Stimulated activated CD4-positive, alpha-beta T cell treated with anti-CD3 and anti-CD28 coated beads, Interleukin-12 subunit alpha, Interleukin-12 subunit beta, amount 100 ng/mL, for 4 hours (primary cell): ENCODE measurements around the gene MYL7.
"Not testable (repeated sequence)": the region's sequence is repeated elsewhere in the genome, so short reads cannot be mapped to it uniquely, and the experiment has no call there.

Experiments
- DNase-seq: peaks from one replicate; pipeline ENCODE4 v3.0.0-alpha.2; 2020

MYL7 gene

DNA sequence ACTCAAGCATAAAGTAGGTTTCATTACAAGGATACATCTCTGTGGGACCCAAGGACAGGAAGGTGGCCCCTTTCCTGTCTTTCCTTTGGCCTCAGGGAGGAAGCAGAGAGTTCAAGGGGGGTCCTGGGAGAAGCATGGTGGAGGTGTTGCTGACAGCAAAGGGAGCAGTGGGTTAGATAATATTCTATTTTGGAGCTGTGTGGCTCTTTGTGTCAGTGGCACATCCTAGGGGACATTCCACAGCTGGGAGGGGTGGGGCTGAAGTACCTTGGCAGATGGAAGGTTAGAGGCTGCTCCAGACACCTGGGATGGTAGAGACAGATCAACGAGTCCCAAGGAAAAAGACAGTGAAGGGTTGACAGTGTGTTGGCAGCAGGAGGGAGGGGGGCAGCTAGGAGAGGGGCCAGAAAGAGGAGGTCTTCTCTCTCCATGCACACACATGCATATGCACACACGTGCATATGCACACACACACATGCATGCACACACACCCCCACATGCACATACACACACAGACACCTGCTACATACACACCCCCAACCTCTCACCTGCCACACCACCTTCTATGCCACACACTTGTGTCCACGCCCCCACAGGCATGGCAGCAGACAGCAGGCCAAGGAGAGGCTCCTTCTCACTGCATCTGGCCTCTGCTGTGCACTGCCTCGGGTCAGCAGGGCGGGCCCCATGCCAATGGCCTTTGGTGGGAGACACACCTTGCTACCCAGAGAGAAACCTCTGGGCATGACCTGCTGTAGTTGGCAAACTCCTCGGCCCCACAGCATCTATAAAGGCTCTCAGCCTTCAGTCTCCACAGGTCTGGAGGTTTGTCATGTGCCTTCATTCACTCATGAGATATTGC lies 12.2 kb downstream of the MYL7 start:
- DNase-seq, result no peak

- DNase-seq, result no peak
Measured at GRCh38 chr7:44127161-44127560, 14.0 kb downstream of the MYL7 start.

DNA sequence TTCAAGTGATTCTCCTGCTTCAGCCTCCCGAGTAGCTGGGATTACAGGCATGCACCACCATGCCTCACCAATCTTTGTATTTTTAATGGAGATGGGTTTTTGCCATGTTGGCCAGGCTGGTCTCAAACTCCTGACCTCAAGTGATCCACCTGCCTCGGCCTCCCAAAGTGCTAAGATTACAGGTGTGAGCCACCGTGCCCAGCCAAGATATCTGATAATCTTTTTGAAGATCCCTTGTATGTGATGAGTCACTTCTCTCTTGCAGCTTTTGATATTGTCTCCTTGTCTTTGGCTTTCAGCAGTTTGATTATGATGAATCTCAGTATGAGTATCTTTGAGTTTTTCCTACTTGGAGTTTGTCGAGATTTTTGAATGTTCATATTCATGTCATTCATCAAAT lies 14.6 kb downstream of the MYL7 start:
- not testable (repeated sequence) for DNase-seq

GRCh38 chr7:44124822-44125202 lies 16.3 kb downstream of the MYL7 start:
- no peak for DNase-seq

GRCh38 chr7:44123190-44124003 lies 17.7 kb downstream of the MYL7 start, which contains the start of gene POLD2:
Gene POLD2 (minus strand): TSS chr7:44123548. CDS start chr7:44122053, 1,495 bp downstream.
- peak; percentile 98 for DNase-seq

- no peak for DNase-seq
Measured at GRCh38 chr7:44122529-44122928, 18.6 kb downstream of the MYL7 start.

DNA sequence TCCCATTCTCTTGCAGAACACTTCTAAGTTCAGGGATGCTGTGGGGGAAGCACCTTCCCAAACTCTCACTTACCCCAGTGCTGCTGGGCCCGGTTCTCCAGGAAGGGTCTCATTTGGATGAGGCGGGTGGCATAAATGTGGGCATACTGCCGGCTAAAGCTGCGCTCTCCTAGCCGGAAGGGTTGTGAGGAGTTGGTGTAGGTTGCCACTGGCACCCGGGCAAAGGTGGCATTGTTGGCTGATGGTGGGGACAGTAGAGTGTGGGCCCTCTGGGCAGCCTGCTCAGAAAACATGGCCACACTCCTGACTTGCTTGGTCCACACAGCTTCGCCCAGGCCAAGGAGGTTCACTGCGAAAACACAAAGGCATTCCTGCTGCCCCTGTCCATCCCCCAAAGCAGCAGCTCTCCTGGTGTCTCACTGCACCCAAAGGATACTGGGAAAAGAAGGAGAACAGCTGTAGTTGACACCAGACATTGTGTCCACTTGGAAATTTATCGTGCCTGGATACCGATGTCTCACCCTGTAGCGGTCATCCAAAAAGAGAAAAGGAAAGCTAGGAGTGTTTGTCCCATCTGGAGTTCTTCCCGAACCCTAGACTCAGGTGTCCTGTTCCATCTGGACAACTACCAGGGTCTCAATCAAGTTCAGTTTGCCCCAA lies 19.2 kb downstream of the MYL7 start:
- DNase-seq, result no peak

DNA sequence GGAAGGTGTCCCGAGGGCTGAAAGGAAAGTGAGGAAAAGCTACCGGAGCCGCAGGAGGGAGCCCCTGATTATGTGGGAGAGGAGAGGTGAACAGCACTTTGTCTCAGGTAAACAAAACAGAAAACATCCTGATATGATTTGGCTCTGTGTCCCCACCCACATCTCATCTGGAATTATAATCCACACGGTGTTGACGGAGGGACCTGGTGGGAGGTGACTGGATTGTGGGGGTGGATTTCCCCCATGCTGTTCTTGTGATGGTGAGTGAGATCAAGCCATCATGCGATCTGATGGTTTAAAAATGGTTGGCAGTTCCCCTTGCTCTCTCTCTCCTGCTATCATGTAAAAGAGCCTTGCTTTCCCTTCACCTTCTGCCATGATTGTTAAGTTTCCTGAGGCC lies 20.7 kb downstream of the MYL7 start:
- no peak for DNase-seq

GRCh38 chr7:44119829-44120380 lies 21.2 kb downstream of the MYL7 start:
- no peak for DNase-seq

DNA sequence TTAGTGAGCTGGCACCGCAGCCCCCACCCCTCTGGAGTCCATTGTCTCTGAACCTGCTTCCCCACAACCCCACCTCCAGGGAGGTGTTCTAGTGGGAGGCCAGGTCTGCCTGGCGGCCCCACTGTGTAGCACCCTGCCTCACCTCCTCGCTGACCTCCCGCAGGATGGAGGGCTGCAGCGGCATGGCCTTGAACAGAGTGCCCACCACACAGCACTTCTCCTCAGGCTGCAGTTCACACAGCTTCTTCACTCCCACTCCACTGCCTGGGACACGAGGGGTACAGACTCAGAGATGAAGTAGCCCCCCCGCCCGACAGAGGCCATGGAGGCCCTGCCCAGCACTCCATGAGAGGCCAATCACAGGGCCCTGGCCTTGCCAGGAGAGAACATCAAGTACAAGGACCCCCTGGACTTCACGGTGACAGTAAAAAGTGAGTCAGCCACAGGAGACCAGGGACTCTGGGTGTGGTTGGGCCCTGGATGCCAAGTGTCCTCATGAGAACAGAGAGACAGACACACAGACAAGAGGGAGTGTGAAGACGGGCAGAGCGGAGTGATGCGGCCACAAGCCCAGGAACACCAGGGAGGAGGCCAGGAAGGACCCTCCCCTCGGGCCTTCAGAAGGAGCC lies 23.2 kb downstream of the MYL7 start:
- DNase-seq, result no peak

- no peak for DNase-seq
Measured at GRCh38 chr7:44116789-44117666, 24.1 kb downstream of the MYL7 start.

DNA sequence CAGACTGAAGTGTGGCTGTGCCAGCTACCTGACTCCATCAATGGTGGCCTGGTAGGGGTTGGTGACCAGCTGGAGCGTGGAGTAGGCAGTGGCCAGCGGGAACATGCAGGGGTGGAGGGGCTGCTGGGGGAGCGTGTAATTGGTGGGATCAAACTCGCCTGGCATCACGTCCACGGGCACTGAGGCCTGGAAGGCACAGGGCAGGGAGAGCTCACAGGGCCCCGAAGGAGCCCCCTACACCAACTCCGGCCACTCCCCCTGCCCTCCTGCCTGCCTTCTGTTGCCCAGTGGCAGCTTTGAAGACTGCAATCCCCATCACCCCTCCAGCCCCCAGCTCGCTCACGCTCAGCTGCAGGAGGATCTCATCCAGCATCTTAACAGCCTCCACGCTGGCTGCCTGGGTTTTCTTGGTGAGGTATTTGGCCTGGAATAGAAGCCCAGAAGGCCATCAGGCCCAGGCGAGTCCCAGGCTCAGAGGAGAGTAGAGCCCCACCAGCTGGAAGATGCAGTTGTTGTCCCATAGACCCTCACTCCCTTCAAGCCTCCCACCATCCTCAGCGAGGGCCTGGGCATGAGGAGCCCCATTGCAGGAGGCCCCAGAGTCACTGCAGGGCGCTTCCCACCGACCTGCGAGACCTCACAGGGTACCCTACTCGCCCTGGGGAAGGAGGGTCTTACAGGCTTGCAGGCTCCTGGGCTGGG lies 24.9 kb downstream of the MYL7 start:
- no peak for DNase-seq

DNA sequence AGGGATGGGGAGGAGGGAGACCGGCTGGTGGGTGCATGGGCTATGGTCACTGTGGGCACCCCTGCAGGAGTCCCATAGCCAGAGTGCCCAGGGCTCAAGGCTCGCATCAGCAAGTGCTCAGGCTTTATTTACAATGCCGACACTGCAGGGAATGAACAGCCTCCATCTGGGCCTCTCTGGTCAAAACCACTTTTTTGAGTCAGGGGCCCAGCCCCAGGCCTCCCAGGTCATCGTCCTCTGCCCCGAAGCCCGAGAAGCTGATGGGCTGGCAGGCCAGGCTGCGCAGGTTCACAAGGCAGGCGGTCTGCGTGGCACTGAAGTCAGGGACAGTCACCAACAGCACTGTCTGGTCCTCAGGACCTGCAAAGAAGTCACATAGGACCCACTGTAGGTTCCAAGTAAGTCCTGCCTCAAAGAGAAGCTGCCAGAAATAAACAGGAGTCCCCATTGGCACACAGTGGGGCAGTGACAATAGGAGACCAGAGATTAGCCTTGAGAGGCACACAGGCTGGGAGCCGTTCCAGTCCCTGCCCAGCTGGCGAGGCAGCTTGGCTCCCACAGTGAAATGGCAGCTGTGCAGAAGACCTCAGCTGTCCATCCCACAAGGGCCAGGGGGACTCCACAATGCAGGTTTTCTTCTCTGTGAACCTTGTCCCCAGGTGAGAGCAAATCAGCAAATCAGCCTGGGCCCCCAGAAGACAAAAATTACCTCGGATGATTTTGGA lies 26.4 kb downstream of the MYL7 start:
- no peak for DNase-seq

- no peak for DNase-seq
Measured at GRCh38 chr7:44113764-44114354, 27.3 kb downstream of the MYL7 start.

- no peak for DNase-seq
Measured at GRCh38 chr7:44112997-44113763, 28.0 kb downstream of the MYL7 start.

GRCh38 chr7:44112231-44112996 lies 28.7 kb downstream of the MYL7 start:
- DNase-seq, result no peak

DNA sequence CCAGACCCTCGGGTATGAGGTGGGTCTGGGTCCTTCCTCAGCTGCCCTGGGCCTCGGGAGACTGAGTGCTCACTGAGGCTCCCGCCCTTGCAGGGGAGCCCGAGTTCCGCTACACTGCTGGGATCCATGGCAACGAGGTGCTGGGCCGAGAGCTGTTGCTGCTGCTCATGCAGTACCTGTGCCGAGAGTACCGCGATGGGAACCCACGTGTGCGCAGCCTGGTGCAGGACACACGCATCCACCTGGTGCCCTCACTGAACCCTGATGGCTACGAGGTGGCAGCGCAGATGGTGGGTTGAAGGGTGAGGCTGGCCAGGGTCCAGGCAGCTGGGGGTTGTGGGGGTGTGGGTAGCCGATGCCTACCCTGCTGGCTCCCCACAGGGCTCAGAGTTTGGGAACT lies 29.4 kb downstream of the MYL7 start:
- no peak for DNase-seq
